GM18520 (cell line): ENCODE data around the gene MYLK.
"Not testable (repeated sequence)": the region's sequence is repeated elsewhere in the genome, so short reads cannot be mapped to it uniquely, and the experiment has no call there.

Source experiments
- ATAC-seq: cut with Tn5 transposase; IDR thresholded peaks from one replicate; pipeline ENCODE4 v1.9.1; 2021; ENCODE audit not compliant: unreplicated experiment

Gene MYLK

GRCh38 chr3:123705488-123706285 lies 178.4 kb downstream of the MYLK start:
- no peak for ATAC-seq

GRCh38 chr3:123703663-123704062 lies 180.5 kb downstream of the MYLK start:
- not testable (repeated sequence) for ATAC-seq

GRCh38 chr3:123702720-123703119 lies 181.4 kb downstream of the MYLK start:
- no peak for ATAC-seq

GRCh38 chr3:123702057-123702456 lies 182.1 kb downstream of the MYLK start:
- not testable (repeated sequence) for ATAC-seq

GRCh38 chr3:123700791-123701722 lies 183.1 kb downstream of the MYLK start:
- no peak for ATAC-seq

- no peak for ATAC-seq
These were observed 185.3 kb downstream of the MYLK start for GRCh38 chr3:123698813-123699212.

- ATAC-seq = no peak
These were observed 187.3 kb downstream of the MYLK start for GRCh38 chr3:123696808-123697207.

DNA sequence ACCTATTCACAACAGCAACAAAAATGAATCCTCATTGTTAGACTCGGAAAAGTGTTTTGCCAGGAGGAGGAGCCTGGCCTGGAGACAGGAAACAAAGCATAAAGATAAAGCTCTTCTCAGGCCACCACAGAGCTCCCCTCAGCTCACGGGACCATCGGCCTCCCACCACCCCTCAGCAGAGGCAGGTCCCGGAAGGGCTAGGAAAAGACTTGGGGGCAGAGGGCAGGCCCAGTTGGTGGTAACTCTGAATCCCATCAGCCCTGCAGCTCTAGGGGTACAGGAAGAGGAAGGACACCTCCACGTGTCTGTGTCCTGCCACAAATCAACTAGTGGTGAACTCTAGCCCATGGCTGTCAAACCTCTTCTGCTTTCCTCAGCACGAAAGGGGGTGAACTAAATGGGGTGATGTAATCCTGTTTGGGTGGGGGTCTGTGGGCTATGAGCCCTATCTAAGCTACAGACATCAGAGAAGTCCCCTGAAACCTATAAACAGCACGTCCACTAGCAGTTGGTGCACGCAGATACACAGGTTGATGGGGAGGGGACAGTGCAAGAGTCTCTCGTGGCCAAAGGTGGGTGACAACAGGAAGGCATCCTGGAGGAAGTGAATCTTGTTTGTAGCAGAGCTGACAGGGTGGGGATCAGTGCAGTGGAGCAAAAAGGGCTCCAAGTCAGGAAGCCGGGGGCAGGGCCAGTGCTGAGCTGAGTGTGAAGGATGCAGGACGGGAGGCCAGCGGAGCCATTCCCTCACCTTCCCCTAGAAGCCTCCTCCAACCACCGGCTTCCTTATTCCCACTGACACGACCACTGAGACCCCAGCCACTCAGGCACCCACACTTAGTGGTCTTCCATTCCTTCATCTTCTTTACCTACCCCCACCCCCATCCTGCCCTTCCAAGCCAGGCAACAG lies 188.1 kb downstream of the MYLK start:
- ATAC-seq = no peak

- ATAC-seq = no peak
These were observed 189.0 kb downstream of the MYLK start for GRCh38 chr3:123695152-123695551.

DNA sequence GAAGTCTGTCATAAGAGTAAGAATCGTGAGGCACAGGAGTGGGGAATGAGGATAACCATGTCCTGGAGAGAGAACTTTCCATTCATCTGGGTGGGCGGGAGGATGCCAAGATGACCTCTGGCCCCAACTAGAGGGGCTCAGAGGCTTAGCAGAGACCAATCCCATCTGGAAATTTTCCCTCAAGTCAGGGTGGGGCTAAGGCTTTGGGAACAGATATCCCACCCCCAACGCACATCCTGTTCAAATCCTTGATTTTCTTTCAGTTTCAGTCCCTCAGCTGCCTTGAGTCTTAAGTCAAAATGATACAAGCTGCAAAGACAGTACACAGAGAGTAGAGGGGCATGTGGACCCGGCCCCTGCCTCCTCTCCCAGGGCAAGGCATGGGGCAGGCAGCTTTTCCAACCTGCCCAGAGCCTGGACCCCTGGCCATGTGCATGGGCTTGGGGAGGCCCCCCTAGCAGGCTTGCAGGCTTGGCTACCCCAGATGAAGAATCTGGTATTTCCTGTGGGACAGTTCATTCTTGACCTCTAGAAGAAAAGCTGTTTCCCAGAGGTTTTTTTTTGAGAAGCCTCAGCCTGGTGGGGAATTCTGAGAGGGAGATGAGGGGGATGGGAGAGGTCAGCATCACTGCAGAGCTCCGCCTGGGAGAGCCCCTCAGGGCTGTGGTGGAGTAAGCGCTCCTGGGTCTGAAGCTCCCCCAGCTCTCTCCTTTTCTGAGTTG lies 189.6 kb downstream of the MYLK start:
- no peak for ATAC-seq

GRCh38 chr3:123693584-123694190 lies 190.4 kb downstream of the MYLK start:
- no peak for ATAC-seq

DNA sequence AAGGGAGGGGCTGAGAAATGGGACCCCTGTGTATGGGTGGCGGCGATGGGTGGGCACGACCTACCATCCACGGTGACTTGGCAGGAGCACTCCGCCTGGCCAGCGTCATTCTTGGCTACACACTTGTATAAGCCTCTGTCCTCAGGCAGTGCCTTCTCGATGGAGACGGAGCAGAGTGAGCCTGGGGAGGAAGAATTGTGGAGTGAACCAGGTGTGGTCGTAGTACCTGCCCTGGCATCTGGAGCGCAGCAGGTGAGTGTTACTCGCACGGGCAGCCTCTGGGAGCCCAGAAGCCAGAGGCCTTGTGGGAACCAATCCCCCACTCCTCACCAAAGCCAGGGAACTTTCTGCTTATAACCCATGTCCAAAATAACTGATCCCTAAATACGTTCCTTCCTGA lies 191.5 kb downstream of the MYLK start:
- ATAC-seq = no peak

- ATAC-seq = no peak
These were observed 192.1 kb downstream of the MYLK start for GRCh38 chr3:123692041-123692440.

GRCh38 chr3:123689831-123690230 lies 194.3 kb downstream of the MYLK start:
- no peak for ATAC-seq

GRCh38 chr3:123688241-123688747 lies 195.8 kb downstream of the MYLK start:
- no peak for ATAC-seq

DNA sequence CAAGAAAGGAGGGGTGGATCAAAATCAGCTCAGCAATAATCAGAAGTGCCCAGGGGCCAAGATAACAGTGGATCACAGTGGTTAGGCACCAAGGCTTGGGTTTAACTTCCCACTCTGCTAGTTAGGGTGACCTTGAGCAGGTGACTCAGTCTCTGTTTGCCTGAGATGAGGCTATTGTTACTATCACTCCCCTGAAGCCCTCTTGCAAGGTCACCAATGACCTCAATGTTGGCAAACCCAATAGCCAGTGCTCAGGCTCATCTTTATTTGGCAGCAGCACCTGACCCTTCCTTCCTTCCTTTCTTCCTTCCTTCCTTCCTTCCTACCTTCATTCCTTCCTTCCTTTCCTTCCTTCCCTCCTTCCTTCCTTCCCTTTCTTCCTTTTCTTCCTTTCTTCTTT lies 196.8 kb downstream of the MYLK start:
- ATAC-seq = no peak

- no peak for ATAC-seq
These were observed 197.9 kb downstream of the MYLK start for GRCh38 chr3:123686251-123686650.

GRCh38 chr3:123685780-123686179 lies 198.4 kb downstream of the MYLK start:
- no peak for ATAC-seq

DNA sequence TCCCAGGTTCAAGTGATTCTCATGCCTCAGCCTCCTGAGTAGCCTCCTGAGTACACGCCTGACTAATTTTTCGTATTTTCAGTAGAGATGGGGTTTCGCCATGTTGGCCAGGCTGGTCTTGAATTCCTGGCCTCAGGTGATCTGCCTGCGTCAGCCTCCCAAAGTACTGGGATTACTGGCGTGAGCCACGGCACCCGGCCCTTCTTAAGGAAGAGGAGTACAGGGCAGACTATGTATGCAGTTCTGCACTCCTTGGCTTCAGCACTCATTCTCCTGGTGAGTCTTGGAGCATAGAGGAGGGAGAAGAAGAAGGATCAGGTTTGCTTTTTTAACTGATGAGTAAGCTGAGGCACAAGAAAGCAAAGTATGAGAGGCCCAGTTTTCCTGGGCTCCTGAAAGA lies 199.5 kb downstream of the MYLK start:
- no peak for ATAC-seq

DNA sequence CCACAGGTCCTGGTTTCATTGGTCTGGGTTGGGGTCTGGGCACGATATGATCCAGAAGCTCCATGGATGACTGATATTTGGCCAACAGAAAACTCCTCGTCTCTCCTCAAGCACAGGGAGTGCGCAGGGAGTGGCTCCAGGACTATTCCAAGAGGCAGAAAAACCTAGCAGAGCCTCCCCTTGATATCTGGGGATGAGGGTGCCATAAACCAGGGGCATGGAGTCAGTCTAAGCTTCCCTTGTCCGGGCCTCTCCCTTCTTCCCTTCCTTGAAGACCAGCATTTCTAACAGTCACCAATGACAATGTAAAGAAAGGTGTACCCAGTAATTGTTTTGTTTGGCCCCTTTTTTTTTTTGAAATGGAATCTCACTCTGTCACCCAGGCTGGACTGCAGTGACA lies 199.9 kb downstream of the MYLK start:
- no peak for ATAC-seq
